Measurements from ENCODE around the gene ACSL3. TPM values are rescaled to one million over a fixed set of nuclear protein-coding genes. Genes with fewer than 3 reads are reported as not detected.

Gene ACSL3
- total and polyA plus RNA-seq, 7 donors, result 7.9 to 75.7 (median 48.2) TPM

GRCh38 chr2:222883420-222883819, 22.6 kb downstream of the ACSL3 start:
- H3K27ac ChIP-seq, result peak overlapping the region in 3 of 4 donors; percentile 47 to 66 (median 61)
- no peak overlapping the region for H3K4me3 ChIP-seq
- no peak for TF ChIP-seq POLR2AphosphoS5 (IDR thresholded peaks at IDR 0.05)
- no peak for TF ChIP-seq POLR2A (IDR thresholded peaks at IDR 0.05)
- no peak for TF ChIP-seq EP300 (IDR thresholded peaks at IDR 0.05)
- TF ChIP-seq, protein P1, sequence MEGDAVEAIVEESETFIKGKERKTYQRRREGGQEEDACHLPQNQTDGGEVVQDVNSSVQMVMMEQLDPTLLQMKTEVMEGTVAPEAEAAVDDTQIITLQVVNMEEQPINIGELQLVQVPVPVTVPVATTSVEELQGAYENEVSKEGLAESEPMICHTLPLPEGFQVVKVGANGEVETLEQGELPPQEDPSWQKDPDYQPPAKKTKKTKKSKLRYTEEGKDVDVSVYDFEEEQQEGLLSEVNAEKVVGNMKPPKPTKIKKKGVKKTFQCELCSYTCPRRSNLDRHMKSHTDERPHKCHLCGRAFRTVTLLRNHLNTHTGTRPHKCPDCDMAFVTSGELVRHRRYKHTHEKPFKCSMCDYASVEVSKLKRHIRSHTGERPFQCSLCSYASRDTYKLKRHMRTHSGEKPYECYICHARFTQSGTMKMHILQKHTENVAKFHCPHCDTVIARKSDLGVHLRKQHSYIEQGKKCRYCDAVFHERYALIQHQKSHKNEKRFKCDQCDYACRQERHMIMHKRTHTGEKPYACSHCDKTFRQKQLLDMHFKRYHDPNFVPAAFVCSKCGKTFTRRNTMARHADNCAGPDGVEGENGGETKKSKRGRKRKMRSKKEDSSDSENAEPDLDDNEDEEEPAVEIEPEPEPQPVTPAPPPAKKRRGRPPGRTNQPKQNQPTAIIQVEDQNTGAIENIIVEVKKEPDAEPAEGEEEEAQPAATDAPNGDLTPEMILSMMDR (IDR thresholded peaks at IDR 0.05), result no peak
- no peaks in the 10 kb centered on the region for H3K9me3 ChIP-seq
- no peak for DNase-seq
- no peaks in the 10 kb centered on the region for H3K27me3 ChIP-seq
- 89 to 95% methylated on average over 3 of the region's 3 CpGs for WGBS, 2 donors
- intact Hi-C loops (cut with DNase I), result no loop called here
- H3K36me3 ChIP-seq, result no peaks in the 10 kb centered on the region
- H3K4me1 ChIP-seq, result peaks cover 0 to 55% (median 47%) of the 10 kb centered on the region in 4 donors

DNA sequence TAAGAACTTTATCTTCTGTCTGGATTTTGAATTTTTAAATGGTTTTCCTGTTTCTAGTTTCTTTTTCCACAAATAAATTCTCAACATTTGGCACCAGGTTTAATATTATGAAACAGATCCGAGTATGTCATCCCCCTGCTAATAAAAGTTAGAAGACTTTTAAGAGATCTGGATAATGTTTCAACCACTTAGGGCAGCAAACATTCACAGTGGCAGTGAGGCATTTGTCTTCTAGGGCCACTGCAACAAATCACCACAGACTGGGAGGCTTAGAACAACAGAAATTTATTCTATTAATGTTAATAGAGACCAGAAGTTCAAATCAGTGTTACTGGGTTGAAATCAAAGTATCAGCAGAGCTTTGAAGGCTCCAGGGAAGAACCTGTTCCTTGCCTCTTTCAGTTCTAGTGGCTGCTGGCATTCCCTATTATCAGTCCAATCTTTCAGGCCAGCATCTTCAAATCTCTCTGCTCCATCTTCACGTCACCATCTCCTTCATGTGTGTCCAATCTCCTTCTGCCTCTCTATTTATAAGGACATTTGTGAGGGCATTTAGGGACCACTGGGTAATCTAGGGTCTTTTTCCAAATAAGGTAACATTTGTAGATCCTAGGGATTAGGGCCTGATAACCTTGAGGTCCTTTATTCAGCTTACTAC, 23.4 kb downstream of the ACSL3 start:
- WGBS, 2 donors, result 48 to 68% methylated on average over 2 of the region's 2 CpGs
- Histone ChIP-seq H3K4me3 (no peak overlapping the region), H3K27me3 (no peaks in the 10 kb centered on the region), H3K4me1 (peaks cover 0 to 50% (median 39%) of the 10 kb centered on the region in 4 donors), H3K36me3 (no peaks in the 10 kb centered on the region), H3K27ac (peak overlapping the region; percentile 43 to 66 (median 54)), H3K9me3 (no peaks in the 10 kb centered on the region)
- intact Hi-C loops (cut with DNase I), result no loop called here
- peak in 3 of 4 donors; percentile 59 to 82 (median 75) for TF ChIP-seq POLR2AphosphoS5 (IDR thresholded peaks at IDR 0.05)
- no peak for TF ChIP-seq EP300 (IDR thresholded peaks at IDR 0.05)
- TF ChIP-seq POLR2A (IDR thresholded peaks at IDR 0.05), result no peak
- TF ChIP-seq, protein P1 (IDR thresholded peaks at IDR 0.05), result no peak
- no peak for DNase-seq

DNA sequence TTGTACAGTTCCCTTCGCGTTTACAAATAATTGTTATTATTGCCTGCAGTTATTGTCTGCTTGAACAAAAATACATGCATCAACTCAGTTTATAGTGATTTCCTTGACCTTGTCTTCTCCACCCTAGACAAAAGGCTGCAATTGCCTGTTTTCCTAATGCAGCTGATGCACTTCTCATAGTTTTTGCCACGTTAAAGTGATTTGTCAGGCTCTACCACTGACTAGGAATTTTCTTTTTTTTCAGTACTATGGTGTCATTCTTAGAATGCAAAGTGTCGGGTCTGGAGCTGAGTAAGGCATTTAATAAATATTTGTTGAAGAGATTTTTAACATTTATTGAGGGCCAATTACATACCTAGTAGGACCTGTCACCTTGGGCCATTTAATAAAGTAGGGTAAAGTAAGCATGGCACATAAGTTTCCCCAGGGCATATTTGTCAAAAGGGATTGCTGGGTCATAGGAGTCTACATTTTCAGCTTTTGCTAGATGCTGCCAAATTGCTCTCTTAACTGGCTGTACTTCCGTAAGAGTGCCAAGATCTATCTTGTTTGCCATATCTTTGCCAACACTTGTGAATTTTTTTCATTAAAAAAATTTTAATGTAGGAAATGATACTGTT, 24.1 kb downstream of the ACSL3 start:
- Histone ChIP-seq H3K9me3 (no peaks in the 10 kb centered on the region), H3K27ac (peak overlapping the region; percentile 43 to 66 (median 54)), H3K4me1 (peaks cover 0 to 49% (median 34%) of the 10 kb centered on the region in 4 donors), H3K27me3 (no peaks in the 10 kb centered on the region), H3K36me3 (no peaks in the 10 kb centered on the region), H3K4me3 (no peak overlapping the region)
- intact Hi-C loops (cut with DNase I), result no loop called here
- DNase-seq, result no peak
- 60 to 68% methylated on average over 5 of the region's 5 CpGs for WGBS, 2 donors
- TF ChIP-seq POLR2A (IDR thresholded peaks at IDR 0.05), result no peak
- TF ChIP-seq EP300 (IDR thresholded peaks at IDR 0.05), result no peak

DNA sequence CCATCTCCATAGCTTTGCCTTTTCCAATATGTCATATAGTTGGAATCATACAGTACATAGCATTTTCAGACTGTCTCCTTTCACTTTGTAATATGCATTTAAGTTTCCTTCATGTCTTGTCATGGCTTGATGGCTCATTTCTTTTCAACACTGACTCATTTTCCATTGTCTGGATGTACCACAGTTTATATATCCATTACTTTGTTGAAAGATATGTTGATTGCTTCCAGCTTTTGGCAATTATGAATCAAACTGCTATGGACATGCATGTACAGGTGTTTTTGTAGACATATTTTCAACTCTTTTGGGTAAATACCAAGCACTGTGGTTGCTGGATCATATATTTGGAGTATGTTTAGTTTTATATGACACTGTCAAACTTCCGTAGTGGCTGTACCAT, 26.3 kb downstream of the ACSL3 start:
- Histone ChIP-seq H3K4me1 (peaks cover 0 to 59% (median 41%) of the 10 kb centered on the region in 4 donors), H3K9me3 (no peaks in the 10 kb centered on the region), H3K36me3 (no peaks in the 10 kb centered on the region), H3K27ac (no peak overlapping the region), H3K4me3 (no peak overlapping the region), H3K27me3 (no peaks in the 10 kb centered on the region)
- WGBS, 2 donors, result 94 to 97% methylated on average over 1 of the region's 1 CpG
- no peak for DNase-seq
- intact Hi-C loops (cut with DNase I), result no loop called here
- TF ChIP-seq POLR2AphosphoS5 (IDR thresholded peaks at IDR 0.05), result no peak
- TF ChIP-seq, protein P1 (IDR thresholded peaks at IDR 0.05), result no peak
- TF ChIP-seq POLR2A (IDR thresholded peaks at IDR 0.05), result no peak
- TF ChIP-seq EP300 (IDR thresholded peaks at IDR 0.05), result no peak

GRCh38 chr2:222888716-222889115, 27.9 kb downstream of the ACSL3 start:
- H3K4me3 ChIP-seq, result no peak overlapping the region
- H3K27me3 ChIP-seq, result no peaks in the 10 kb centered on the region
- intact Hi-C loops (cut with DNase I), result no loop called here
- no peak for DNase-seq
- H3K4me1 ChIP-seq, result peaks cover 0 to 49% (median 39%) of the 10 kb centered on the region in 4 donors
- no peaks in the 10 kb centered on the region for H3K36me3 ChIP-seq
- TF ChIP-seq EP300 (IDR thresholded peaks at IDR 0.05), result no peak
- TF ChIP-seq, protein P1 (IDR thresholded peaks at IDR 0.05), result no peak
- TF ChIP-seq POLR2AphosphoS5 (IDR thresholded peaks at IDR 0.05), result no peak
- no peak for TF ChIP-seq POLR2A (IDR thresholded peaks at IDR 0.05)
- WGBS, 2 donors, result 95 to 97% methylated on average over 7 of the region's 7 CpGs
- H3K9me3 ChIP-seq, result no peaks in the 10 kb centered on the region
- no peak overlapping the region for H3K27ac ChIP-seq

Data from sigmoid colon (tissue), 7 donors.